HEK293 (cell line): Measurements from ENCODE around the gene COL9A3.

ENCODE experiments used
- CTCF ChIA-PET: fragments of 350-600 bp; formaldehyde crosslinking; extraction: SDS; loops from one replicate; lab custom pipeline; 2021; ENCODE audit warnings: antibody characterized with exemption; lab: Yijun Ruan, JAX
- POLR2A ChIA-PET: fragments of 300-600 bp; formaldehyde crosslinking; extraction: SDS; loops from one replicate; lab custom pipeline; 2020; ENCODE audit warnings: antibody characterized with exemption, inconsistent platforms; lab: Yijun Ruan, JAX
- H3K27ac ChIP-seq: fragments of 200-500 bp; sonication (Bioruptor generic); 2 replicates; pipeline ENCODE4 v1.5.1; 2014; ENCODE audit warnings: low read depth, low read length, control low read depth, inconsistent platforms; ENCODE audit errors: extremely low read depth
- H3K36me3 ChIP-seq, 2 experiments: fragments of 200-500 bp in 1 of 2; sonication (Bioruptor generic) in 1 of 2; 1 replicate in 1 of 2; 2 replicates in 1 of 2; pipeline ENCODE4 v1.5.1; 2014 to 2017; ENCODE audit warnings: inconsistent platforms in 2 of 2, low read length in 2 of 2; ENCODE audit not compliant: control insufficient read depth in 2 of 2, insufficient read depth in 1 of 2
- H3K4me1 ChIP-seq: fragments of 200-500 bp; sonication (Bioruptor generic); 2 replicates; pipeline ENCODE4 v1.5.1; 2014; ENCODE audit warnings: mild to moderate bottlenecking, low read length, inconsistent platforms; ENCODE audit not compliant: control insufficient read depth, insufficient read depth
- H3K4me3 ChIP-seq: 2 replicates; pipeline ENCODE4 v1.5.1; 2011; ENCODE audit warnings: low read depth, mild to moderate bottlenecking, control low read depth, low read length, moderate library complexity
- H3K9me3 ChIP-seq: fragments of 200-500 bp; sonication (Bioruptor generic); 2 replicates; pipeline ENCODE4 v1.5.1; 2014; ENCODE audit warnings: low read depth, low read length, inconsistent platforms; ENCODE audit not compliant: control insufficient read depth, insufficient read depth
- KLF9 ChIP-seq: fragments of 450-650 bp; formaldehyde crosslinking; IDR thresholded peaks from 2 replicates; pipeline ENCODE4 v1.5.1; 2016; ENCODE audit warnings: missing biosample characterization, missing genetic modification characterization, low read depth
- SCRT2 ChIP-seq: fragments of 450-650 bp; formaldehyde crosslinking; IDR thresholded peaks from 2 replicates; pipeline ENCODE4 v1.5.1; 2016; ENCODE audit warnings: missing biosample characterization, missing genetic modification characterization
- SP7 ChIP-seq: fragments of 450-650 bp; formaldehyde crosslinking; IDR thresholded peaks from 2 replicates; pipeline ENCODE4 v1.5.1; 2016; ENCODE audit warnings: missing biosample characterization, missing genetic modification characterization
- ZFHX2 ChIP-seq: fragments of 450-650 bp; formaldehyde crosslinking; conservative IDR thresholded peaks from 2 replicates; pipeline ENCODE4 v1.5.1; 2016; ENCODE audit warnings: missing biosample characterization, missing genetic modification characterization
- ZFP41 ChIP-seq: fragments of 450-650 bp; formaldehyde crosslinking; IDR thresholded peaks from 2 replicates; pipeline ENCODE4 v1.5.1; 2016; ENCODE audit warnings: missing biosample characterization, missing genetic modification characterization, borderline replicate concordance
- ZNF132 ChIP-seq: fragments of 450-650 bp; formaldehyde crosslinking; IDR thresholded peaks from 2 replicates; pipeline ENCODE4 v1.5.1; 2017; ENCODE audit warnings: missing biosample characterization, missing genetic modification characterization, borderline replicate concordance
- ZNF274 ChIP-seq, 2 experiments: fragments of 200-500 bp in 1 of 2; fragments of 450-650 bp in 1 of 2; sonication (Bioruptor generic) in 1 of 2; formaldehyde crosslinking in 1 of 2; IDR thresholded peaks; 2 replicates each; pipeline versions ENCODE4 v1.5.1 to v1.6.1; 2014 to 2016; ENCODE audit warnings: borderline replicate concordance in 1 of 2, inconsistent platforms in 1 of 2, low read length in 1 of 2, missing biosample characterization in 1 of 2, missing genetic modification characterization in 1 of 2
- ZNF292 ChIP-seq: fragments of 450-650 bp; formaldehyde crosslinking; IDR thresholded peaks from 2 replicates; pipeline ENCODE4 v1.5.1; 2016; ENCODE audit warnings: low read depth, missing biosample characterization, missing genetic modification characterization, borderline replicate concordance
- ZNF335 ChIP-seq: fragments of 450-650 bp; formaldehyde crosslinking; conservative IDR thresholded peaks from 2 replicates; pipeline ENCODE4 v1.5.1; 2016; ENCODE audit warnings: missing biosample characterization, missing genetic modification characterization
- ZNF548 ChIP-seq: fragments of 450-650 bp; formaldehyde crosslinking; IDR thresholded peaks from 2 replicates; pipeline ENCODE4 v1.5.1; 2016; ENCODE audit warnings: missing biosample characterization, missing genetic modification characterization
- ZNF654 ChIP-seq: fragments of 450-650 bp; formaldehyde crosslinking; IDR thresholded peaks from 2 replicates; pipeline ENCODE4 v1.5.1; 2016; ENCODE audit warnings: low read depth, missing biosample characterization, missing genetic modification characterization
- ZNF76 ChIP-seq: fragments of 450-650 bp; formaldehyde crosslinking; IDR thresholded peaks from 2 replicates; pipeline ENCODE4; 2016; ENCODE audit warnings: low read depth, missing biosample characterization, missing genetic modification characterization, borderline replicate concordance
- ZNF768 ChIP-seq: fragments of 450-650 bp; formaldehyde crosslinking; IDR thresholded peaks from 2 replicates; pipeline ENCODE4 v1.5.1; 2018; ENCODE audit warnings: missing biosample characterization, mild to moderate bottlenecking, missing genetic modification characterization
- ZNF785 ChIP-seq: fragments of 450-650 bp; formaldehyde crosslinking; IDR thresholded peaks from 2 replicates; pipeline ENCODE4 v1.5.1; 2016; ENCODE audit warnings: missing biosample characterization, missing genetic modification characterization
- TF ChIP-seq, protein P1 (sequence below): fragments of 450-650 bp; formaldehyde crosslinking; IDR thresholded peaks from 2 replicates; pipeline ENCODE4 v1.5.1; 2016; ENCODE audit warnings: missing biosample characterization, missing genetic modification characterization, low read depth
- TF ChIP-seq, protein P2 (sequence below): fragments of 450-650 bp; formaldehyde crosslinking; IDR thresholded peaks from 2 replicates; pipeline ENCODE4 v1.5.1; 2016; ENCODE audit warnings: missing biosample characterization, missing genetic modification characterization, low read depth
- TF ChIP-seq, protein P3 (sequence below): fragments of 450-650 bp; formaldehyde crosslinking; IDR thresholded peaks from 2 replicates; pipeline ENCODE4 v1.5.1; 2016; ENCODE audit warnings: missing biosample characterization, missing genetic modification characterization

The COL9A3 gene

DNA sequence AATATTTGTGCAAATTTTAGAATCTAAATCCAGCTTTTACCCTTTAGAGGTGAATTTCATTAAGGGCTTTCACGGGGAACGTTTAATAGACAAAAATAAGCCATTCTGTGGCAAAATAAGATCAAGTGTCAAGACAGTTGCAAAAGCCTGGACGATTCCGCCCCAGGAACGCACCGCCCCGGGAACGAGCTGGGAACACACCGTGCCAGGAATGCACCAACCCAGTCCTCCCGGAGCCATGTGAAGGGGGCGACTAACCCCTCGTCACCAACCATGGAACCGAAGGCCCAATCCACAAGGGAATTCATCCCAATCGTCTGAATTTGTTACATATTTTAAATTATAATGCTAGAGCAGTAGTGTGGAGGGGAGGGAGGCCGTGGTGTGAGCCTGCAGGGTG is 65.6 kb downstream of the COL9A3 start:
- no peak overlapping the region for H3K4me3 ChIP-seq
- no peak for TF ChIP-seq ZNF292
- no peak for TF ChIP-seq ZNF654 (tag by site-specific recombination)
- TF ChIP-seq, protein P1, sequence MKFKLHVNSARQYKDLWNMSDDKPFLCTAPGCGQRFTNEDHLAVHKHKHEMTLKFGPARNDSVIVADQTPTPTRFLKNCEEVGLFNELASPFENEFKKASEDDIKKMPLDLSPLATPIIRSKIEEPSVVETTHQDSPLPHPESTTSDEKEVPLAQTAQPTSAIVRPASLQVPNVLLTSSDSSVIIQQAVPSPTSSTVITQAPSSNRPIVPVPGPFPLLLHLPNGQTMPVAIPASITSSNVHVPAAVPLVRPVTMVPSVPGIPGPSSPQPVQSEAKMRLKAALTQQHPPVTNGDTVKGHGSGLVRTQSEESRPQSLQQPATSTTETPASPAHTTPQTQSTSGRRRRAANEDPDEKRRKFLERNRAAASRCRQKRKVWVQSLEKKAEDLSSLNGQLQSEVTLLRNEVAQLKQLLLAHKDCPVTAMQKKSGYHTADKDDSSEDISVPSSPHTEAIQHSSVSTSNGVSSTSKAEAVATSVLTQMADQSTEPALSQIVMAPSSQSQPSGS (tag by site-specific recombination), result no peak
- no peak for TF ChIP-seq ZNF785 (tag by site-specific recombination)
- no peak for TF ChIP-seq ZNF274 (IDR thresholded peaks at IDR 0.05; ENCODE audit: low read length)
- TF ChIP-seq ZNF274 (tag by site-specific recombination; IDR thresholded peaks at IDR 0.05; ENCODE audit: borderline replicate concordance), result no peak
- TF ChIP-seq ZFHX2 (tag by site-specific recombination), result no peak
- TF ChIP-seq, protein P2, sequence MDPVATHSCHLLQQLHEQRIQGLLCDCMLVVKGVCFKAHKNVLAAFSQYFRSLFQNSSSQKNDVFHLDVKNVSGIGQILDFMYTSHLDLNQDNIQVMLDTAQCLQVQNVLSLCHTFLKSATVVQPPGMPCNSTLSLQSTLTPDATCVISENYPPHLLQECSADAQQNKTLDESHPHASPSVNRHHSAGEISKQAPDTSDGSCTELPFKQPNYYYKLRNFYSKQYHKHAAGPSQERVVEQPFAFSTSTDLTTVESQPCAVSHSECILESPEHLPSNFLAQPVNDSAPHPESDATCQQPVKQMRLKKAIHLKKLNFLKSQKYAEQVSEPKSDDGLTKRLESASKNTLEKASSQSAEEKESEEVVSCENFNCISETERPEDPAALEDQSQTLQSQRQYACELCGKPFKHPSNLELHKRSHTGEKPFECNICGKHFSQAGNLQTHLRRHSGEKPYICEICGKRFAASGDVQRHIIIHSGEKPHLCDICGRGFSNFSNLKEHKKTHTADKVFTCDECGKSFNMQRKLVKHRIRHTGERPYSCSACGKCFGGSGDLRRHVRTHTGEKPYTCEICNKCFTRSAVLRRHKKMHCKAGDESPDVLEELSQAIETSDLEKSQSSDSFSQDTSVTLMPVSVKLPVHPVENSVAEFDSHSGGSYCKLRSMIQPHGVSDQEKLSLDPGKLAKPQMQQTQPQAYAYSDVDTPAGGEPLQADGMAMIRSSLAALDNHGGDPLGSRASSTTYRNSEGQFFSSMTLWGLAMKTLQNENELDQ (tag by site-specific recombination), result no peak
- no peak for TF ChIP-seq ZNF76 (tag by site-specific recombination)
- TF ChIP-seq ZNF132 (tag by site-specific recombination), result no peak
- no peak for TF ChIP-seq ZNF768
- TF ChIP-seq KLF9 (tag by site-specific recombination), result no peak
- no peak for TF ChIP-seq ZNF335 (tag by site-specific recombination)
- TF ChIP-seq ZNF548, result no peak
- no peak for TF ChIP-seq SP7 (tag by site-specific recombination)
- TF ChIP-seq, protein P3, sequence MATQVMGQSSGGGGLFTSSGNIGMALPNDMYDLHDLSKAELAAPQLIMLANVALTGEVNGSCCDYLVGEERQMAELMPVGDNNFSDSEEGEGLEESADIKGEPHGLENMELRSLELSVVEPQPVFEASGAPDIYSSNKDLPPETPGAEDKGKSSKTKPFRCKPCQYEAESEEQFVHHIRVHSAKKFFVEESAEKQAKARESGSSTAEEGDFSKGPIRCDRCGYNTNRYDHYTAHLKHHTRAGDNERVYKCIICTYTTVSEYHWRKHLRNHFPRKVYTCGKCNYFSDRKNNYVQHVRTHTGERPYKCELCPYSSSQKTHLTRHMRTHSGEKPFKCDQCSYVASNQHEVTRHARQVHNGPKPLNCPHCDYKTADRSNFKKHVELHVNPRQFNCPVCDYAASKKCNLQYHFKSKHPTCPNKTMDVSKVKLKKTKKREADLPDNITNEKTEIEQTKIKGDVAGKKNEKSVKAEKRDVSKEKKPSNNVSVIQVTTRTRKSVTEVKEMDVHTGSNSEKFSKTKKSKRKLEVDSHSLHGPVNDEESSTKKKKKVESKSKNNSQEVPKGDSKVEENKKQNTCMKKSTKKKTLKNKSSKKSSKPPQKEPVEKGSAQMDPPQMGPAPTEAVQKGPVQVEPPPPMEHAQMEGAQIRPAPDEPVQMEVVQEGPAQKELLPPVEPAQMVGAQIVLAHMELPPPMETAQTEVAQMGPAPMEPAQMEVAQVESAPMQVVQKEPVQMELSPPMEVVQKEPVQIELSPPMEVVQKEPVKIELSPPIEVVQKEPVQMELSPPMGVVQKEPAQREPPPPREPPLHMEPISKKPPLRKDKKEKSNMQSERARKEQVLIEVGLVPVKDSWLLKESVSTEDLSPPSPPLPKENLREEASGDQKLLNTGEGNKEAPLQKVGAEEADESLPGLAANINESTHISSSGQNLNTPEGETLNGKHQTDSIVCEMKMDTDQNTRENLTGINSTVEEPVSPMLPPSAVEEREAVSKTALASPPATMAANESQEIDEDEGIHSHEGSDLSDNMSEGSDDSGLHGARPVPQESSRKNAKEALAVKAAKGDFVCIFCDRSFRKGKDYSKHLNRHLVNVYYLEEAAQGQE (tag by site-specific recombination), result no peak
- peaks cover 0 to 41% of the 10 kb centered on the region in 2 experiments; a peak in 1 of 3 replicates for H3K36me3 ChIP-seq
- H3K4me1 ChIP-seq, result no peaks in the 10 kb centered on the region; the same call in 1 of the 2 replicates
- POLR2A ChIA-PET, result interaction anchor here (0.6 kb wide), 1 partner anchor 240 kb away, joined by 3 read pairs; the partner anchor contains the start of gene SLCO4A1
- no peaks in the 10 kb centered on the region for H3K9me3 ChIP-seq
- H3K27ac ChIP-seq, result no peak overlapping the region
- CTCF ChIA-PET, result no interaction called here

DNA sequence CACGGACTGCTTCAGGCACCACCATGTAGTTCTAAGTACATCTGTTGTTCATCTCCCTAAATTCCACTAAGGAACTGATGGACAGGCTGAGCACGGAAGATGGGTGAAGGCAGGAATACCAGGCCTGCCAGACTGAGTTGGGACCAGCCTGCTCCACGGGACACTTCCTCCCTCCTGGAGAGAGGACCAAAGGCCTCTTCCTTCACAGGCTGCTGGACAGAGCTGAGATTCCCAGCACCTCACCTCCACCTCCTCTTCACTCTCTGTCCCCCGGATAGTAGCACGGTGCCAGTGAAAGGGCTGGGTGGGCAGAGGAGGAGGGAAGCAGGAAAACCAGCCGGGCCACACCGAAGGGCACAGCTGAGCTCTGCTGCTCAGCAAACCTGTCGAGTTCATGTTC is 67.7 kb downstream of the COL9A3 start:
- H3K9me3 ChIP-seq, result no peaks in the 10 kb centered on the region
- H3K36me3 ChIP-seq, result peaks cover 0 to 63% of the 10 kb centered on the region in 2 experiments; a peak in 1 of 3 replicates
- ChIA-PET POLR2A (no interaction called here), CTCF (interaction anchor here (0.7 to 1.6 kb wide), 3 partner anchors 11 to 34 kb away, joined by 3 to 6 read pairs (median 3); no protein-coding TSS in a partner anchor)
- H3K27ac ChIP-seq, result no peak overlapping the region
- TF ChIP-seq, protein P3 (tag by site-specific recombination), result 0 out of 2 replicates have a peak, but pooled peaks have one; percentile 15
- TF ChIP-seq ZFP41 (tag by site-specific recombination) (no peak), SCRT2 (peak; percentile 54; the same call in 1 of the 2 replicates)
- TF ChIP-seq, all 188 proteins: peak for 2
- H3K4me1 ChIP-seq, result peaks cover 3% of the 10 kb centered on the region; the same call in 1 of the 2 replicates
- H3K4me3 ChIP-seq, result no peak overlapping the region
